Measurements from ENCODE around the gene TMEM109. TPM values are rescaled to one million over a fixed set of nuclear protein-coding genes. Genes with fewer than 3 reads are reported as not detected.

The TMEM109 gene
- total and polyA plus RNA-seq, 2 experiments from 2014 or later = 17.4 to 17.7 TPM

GRCh38 chr11:60921777-60922335 is 7.9 kb downstream of the TMEM109 start (continued):
- no peak for TF ChIP-seq NANOG (IDR thresholded peaks at IDR 0.05; ENCODE audit: borderline replicate concordance)
- no peak for TF ChIP-seq ZNF114 (CRISPR knock-in tag; IDR thresholded peaks at IDR 0.05)
- TF ChIP-seq ZNF331 (CRISPR knock-in tag; IDR thresholded peaks at IDR 0.05; ENCODE audit: low read depth) = no peak

- Histone ChIP-seq H2AFZ (no peak overlapping the region), H3K27ac (ENCODE audit: low read depth) (no peak overlapping the region), H3K4me1 (ENCODE audit: insufficient read depth) (peaks cover 11% of the 10 kb centered on the region), H3K27me3 (ENCODE audit: insufficient read depth) (peaks cover 10% of the 10 kb centered on the region; the same call in 1 of the 2 replicates), H3F3A (replicated peaks; ENCODE audit: low read depth) (no peaks in the 10 kb centered on the region), H4K20me1 (replicated peaks; ENCODE audit: insufficient read depth) (peaks cover 10% of the 10 kb centered on the region; the same call in 1 of the 2 replicates), H3K4me3 (no peak overlapping the region), H3K79me2 (replicated peaks; ENCODE audit: insufficient read depth) (peaks cover 17% of the 10 kb centered on the region; the same call in 1 of the 2 replicates), H3K4me2 (no peak overlapping the region), H3K36me3 (ENCODE audit: insufficient read depth) (no peaks in the 10 kb centered on the region), H3K9me2 (ENCODE audit: insufficient read depth) (no peaks in the 10 kb centered on the region)
- Mint-ChIP-seq H3K36me3 (ENCODE audit: low read depth) (peaks cover 45% of the 10 kb centered on the region), H3K4me1 (peaks cover 29% of the 10 kb centered on the region), H3K9me3 (no peaks in the 10 kb centered on the region; the same call in 2 of the 3 replicates), H3K27me3 (ENCODE audit: insufficient read depth, low read depth, poor library complexity) (peaks cover 15% of the 10 kb centered on the region), H3K27ac (no peak overlapping the region), H3K4me3 (no peak overlapping the region)
- DNase-seq (ENCODE audit: low spot score) (no peak), ATAC-seq (no peak)
- TF ChIP-seq JUNB (IDR thresholded peaks at IDR 0.05; ENCODE audit: unreplicated experiment) (no peak), ZNF462 (CRISPR knock-in tag; IDR thresholded peaks at IDR 0.05) (no peak), EZH2 (IDR thresholded peaks at IDR 0.05; ENCODE audit: low read depth, unreplicated experiment) (no peak), CREB1 (CRISPR knock-in tag; IDR thresholded peaks at IDR 0.05; ENCODE audit: low read depth) (no peak), EZH2phosphoT487 (IDR thresholded peaks at IDR 0.05; ENCODE audit: unreplicated experiment) (no peak), STAT1 (IDR thresholded peaks at IDR 0.05; ENCODE audit: unreplicated experiment) (no peak)
Measured at GRCh38 chr11:60922906-60923305, 8.9 kb downstream of the TMEM109 start.

Data from GM23338 (cell line).